Small intestine (tissue), 7 donors: ENCODE measurements around the gene KDM2B. TPM values are rescaled to one million over a fixed set of nuclear protein-coding genes. Genes with fewer than 3 reads are reported as not detected.
"Not testable (repeated sequence)": the region's sequence is repeated elsewhere in the genome, so short reads cannot be mapped to it uniquely, and the experiment has no call there.

Experiments used
- DNase-seq, 2 donors: peaks; one replicate each; pipeline versions ENCODE4 v3.0.0 to v3.0.0-alpha.2; 2013
- FAIRE-seq: peaks from 2 replicates; lab custom pipeline; 2012; peaks lifted over from hg19 to GRCh38; lab: Jason Lieb, UNC
- H3K27ac ChIP-seq, 3 donors: one replicate each; pipeline ENCODE4 v1.5.1; 2013; ENCODE audit warnings: low read length in 2 of 3, mild to moderate bottlenecking in 2 of 3, control low read depth in 1 of 3, inconsistent platforms in 1 of 3, low read depth in 1 of 3, moderate library complexity in 1 of 3
- H3K27me3 ChIP-seq, 3 donors: one replicate each; pipeline ENCODE4 v1.6.1; 2013; ENCODE audit warnings: low read length in 3 of 3, inconsistent platforms in 1 of 3; ENCODE audit not compliant: control insufficient read depth in 3 of 3, insufficient read depth in 3 of 3
- H3K36me3 ChIP-seq, 3 donors: one replicate each; pipeline ENCODE4 v1.6.1; 2013; ENCODE audit warnings: low read length in 3 of 3, inconsistent platforms in 1 of 3, low read depth in 1 of 3, mild to moderate bottlenecking in 1 of 3, moderate library complexity in 1 of 3; ENCODE audit not compliant: control insufficient read depth in 3 of 3, insufficient read depth in 2 of 3
- H3K4me1 ChIP-seq, 3 donors: one replicate each; pipeline ENCODE4 v1.6.1; 2013; ENCODE audit warnings: low read length in 2 of 3, inconsistent platforms in 1 of 3, low read depth in 1 of 3, mild to moderate bottlenecking in 1 of 3, moderate library complexity in 1 of 3; ENCODE audit not compliant: control insufficient read depth in 3 of 3, insufficient read depth in 2 of 3
- H3K4me3 ChIP-seq, 3 donors: one replicate each; pipeline ENCODE4 v1.5.1; 2013; ENCODE audit warnings: low read length in 3 of 3, control low read depth in 1 of 3, inconsistent platforms in 1 of 3, low read depth in 1 of 3, mild to moderate bottlenecking in 1 of 3, moderate library complexity in 1 of 3
- H3K9me3 ChIP-seq, 2 donors: one replicate each; pipeline ENCODE4 v1.6.1; 2013; ENCODE audit warnings: low read depth in 1 of 2, low read length in 1 of 2; ENCODE audit not compliant: control insufficient read depth in 2 of 2, insufficient read depth in 1 of 2
- WGBS, 3 donors: extraction: QIAGEN DNeasy Blood & Tissue Kit; methylation state at CpG; one replicate each; pipeline ENCODE4 v1.1.7; 2013; 5-methylcytosine and 5-hydroxymethylcytosine counted together
- polyA plus RNA-seq, 4 donors: library from polyadenylated mRNA; stranded (reverse) in 3 of 4; unstranded in 1 of 4; fragments of 200-250 nt in 3 of 4; fragments of 120-200 nt in 1 of 4; gene quantifications; one replicate each; pipeline versions ENCODE4 v1.2.1 to v1.2.3, GENCODE V29; 2013
- donor health status: healthy with polysubstance abuse.
- donor health status: control.
- donor health status: control.
- donor health status: Bipolar disorder and iron deficiency.
- donor health status: healthy.

KDM2B gene
- polyA plus RNA-seq, 4 donors = 7.6 to 16.0 (median 11.8) TPM

DNA sequence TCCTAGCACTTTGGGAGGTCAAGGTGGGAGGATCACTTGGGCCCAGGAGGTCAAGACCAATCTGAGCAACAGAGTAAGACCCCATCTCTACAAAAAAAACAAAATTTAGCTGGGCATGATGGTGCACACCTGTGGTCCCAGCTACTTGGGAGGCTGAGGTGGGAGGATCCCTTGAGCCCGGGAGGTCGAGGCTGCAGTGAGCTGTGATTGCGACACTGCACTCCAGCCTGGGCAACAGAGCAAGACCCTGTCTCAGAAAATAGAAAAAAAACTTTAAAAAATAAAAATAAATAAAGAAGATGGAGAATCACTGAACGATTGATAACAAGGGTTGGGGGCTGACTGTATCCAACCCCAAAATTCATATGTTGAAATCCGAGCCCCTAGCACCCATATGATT is 96.3 kb downstream of the KDM2B start:
- FAIRE-seq, H3K27ac ChIP-seq, H3K27me3 ChIP-seq, DNase-seq, H3K4me3 ChIP-seq, H3K9me3 ChIP-seq, H3K4me1 ChIP-seq: not testable (repeated sequence)
- H3K36me3 ChIP-seq = peaks cover 0 to 40% (median 0%) of the 10 kb centered on the region in 3 donors
- 93 to 96% (median 96%) methylated on average over 5 of the region's 5 CpGs for WGBS, 3 donors

DNA sequence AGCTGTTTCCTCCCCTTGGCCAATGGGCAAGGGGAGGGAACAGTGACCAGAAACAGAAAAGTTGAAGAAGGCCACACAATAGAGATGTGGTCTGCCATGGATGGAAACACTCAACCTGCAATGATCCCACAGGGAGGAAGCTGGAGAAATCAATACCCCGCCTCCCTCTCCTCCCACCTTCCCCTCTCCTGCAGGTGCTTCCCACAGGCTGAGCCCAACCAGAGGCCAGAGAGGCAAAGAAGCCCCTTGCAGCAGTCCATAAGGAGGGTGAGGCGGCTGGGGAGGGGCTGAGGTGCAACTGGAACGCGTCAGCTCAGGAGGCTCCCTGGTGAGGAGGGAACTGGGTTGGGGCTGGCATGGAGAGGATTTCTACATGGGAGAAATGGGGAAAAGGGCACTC is 96.9 kb downstream of the KDM2B start:
- no peak for FAIRE-seq
- WGBS, 3 donors = 92 to 94% (median 93%) methylated on average over 4 of the region's 4 CpGs
- H3K36me3 ChIP-seq = peaks cover 0 to 34% (median 0%) of the 10 kb centered on the region in 3 donors

GRCh38 chr12:121476477-121476876 is 104.3 kb downstream of the KDM2B start:
- DNase-seq = no peak
- no peaks in the 10 kb centered on the region for H3K4me1 ChIP-seq
- FAIRE-seq = no peak
- no peak overlapping the region for H3K27ac ChIP-seq
- no peaks in the 10 kb centered on the region for H3K27me3 ChIP-seq
- H3K36me3 ChIP-seq = peaks cover 0 to 10% (median 0%) of the 10 kb centered on the region in 3 donors
- H3K9me3 ChIP-seq = peaks cover 0 to 2% of the 10 kb centered on the region in 2 donors
- WGBS, 3 donors = 88 to 95% (median 93%) methylated on average over 3 of the region's 3 CpGs
- no peak overlapping the region for H3K4me3 ChIP-seq

More for the DNA sequence above, 96.9 kb downstream of the KDM2B start:
- H3K27ac ChIP-seq = no peak overlapping the region
- H3K9me3 ChIP-seq = peaks cover 0 to 2% of the 10 kb centered on the region in 2 donors
- H3K4me1 ChIP-seq = no peaks in the 10 kb centered on the region
- no peak overlapping the region for H3K4me3 ChIP-seq
- no peak for DNase-seq
- no peaks in the 10 kb centered on the region for H3K27me3 ChIP-seq

- Histone ChIP-seq H3K4me1 (no peaks in the 10 kb centered on the region), H3K27me3 (no peaks in the 10 kb centered on the region), H3K4me3 (no peak overlapping the region), H3K27ac (no peak overlapping the region), H3K9me3 (peaks cover 0 to under 1% of the 10 kb centered on the region in 2 donors), H3K36me3 (peaks cover 0 to 7% (median 0%) of the 10 kb centered on the region in 3 donors)
- FAIRE-seq (no peak), DNase-seq (no peak)
- 97 to 98% (median 97%) methylated on average over 2 of the region's 2 CpGs for WGBS, 3 donors
Measured at GRCh38 chr12:121475279-121475678, 105.5 kb downstream of the KDM2B start.

GRCh38 chr12:121472150-121472905 is 108.5 kb downstream of the KDM2B start:
- H3K36me3 ChIP-seq = peaks cover 0 to 3% (median 0%) of the 10 kb centered on the region in 3 donors
- DNase-seq = no peak
- 78 to 89% (median 81%) methylated on average over 7 of the region's 7 CpGs for WGBS, 3 donors
- no peak for FAIRE-seq
- H3K9me3 ChIP-seq = no peaks in the 10 kb centered on the region
- H3K4me3 ChIP-seq = no peak overlapping the region
- no peaks in the 10 kb centered on the region for H3K27me3 ChIP-seq
- no peaks in the 10 kb centered on the region for H3K4me1 ChIP-seq
- H3K27ac ChIP-seq = no peak overlapping the region

DNA sequence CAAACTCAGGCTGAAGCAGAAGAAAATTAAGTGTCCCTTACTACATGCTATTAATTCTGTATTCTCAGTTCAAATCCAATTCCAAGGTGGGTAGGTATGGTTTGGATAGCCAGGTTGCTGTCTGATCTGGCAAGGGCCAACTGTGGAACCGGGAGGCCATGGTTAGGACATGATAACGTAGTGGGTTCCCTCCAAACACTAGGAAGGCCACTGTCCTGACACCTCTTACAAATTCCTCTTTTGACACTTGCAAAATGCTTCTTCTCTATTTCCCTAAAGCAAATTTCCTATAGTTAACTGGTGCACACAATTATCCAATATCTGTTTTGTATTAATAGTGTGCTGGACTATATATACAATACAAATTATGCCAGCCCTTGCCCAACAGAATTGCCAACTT is 110.1 kb downstream of the KDM2B start:
- WGBS, 3 donors = 86 to 100% (median 97%) methylated on average over 2 of the region's 2 CpGs
- H3K4me3 ChIP-seq = no peak overlapping the region
- H3K36me3 ChIP-seq = peaks cover 0 to 3% (median 0%) of the 10 kb centered on the region in 3 donors
- no peaks in the 10 kb centered on the region for H3K9me3 ChIP-seq
- peaks cover 0 to 5% (median 0%) of the 10 kb centered on the region in 3 donors for H3K4me1 ChIP-seq
- H3K27me3 ChIP-seq = no peaks in the 10 kb centered on the region
- FAIRE-seq (no peak), DNase-seq (no peak)
- no peak overlapping the region for H3K27ac ChIP-seq

DNA sequence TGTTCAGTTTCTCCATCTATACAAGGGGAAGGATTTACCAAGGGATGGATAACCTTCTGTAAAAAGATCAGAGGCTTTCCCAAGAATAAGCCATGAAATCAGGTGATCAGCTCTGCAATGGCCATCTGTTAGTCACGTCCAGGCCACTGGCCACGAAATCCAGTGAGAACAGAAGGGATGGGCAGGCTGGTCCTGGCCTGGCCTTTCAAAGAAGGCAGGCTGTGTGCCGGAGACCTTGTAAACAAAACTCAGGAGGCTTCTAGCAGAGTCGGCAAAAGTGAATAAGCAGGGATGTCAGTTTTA is 112.4 kb downstream of the KDM2B start:
- Histone ChIP-seq H3K36me3 (peaks cover 0 to 15% (median 3%) of the 10 kb centered on the region in 3 donors), H3K9me3 (no peaks in the 10 kb centered on the region), H3K27ac (no peak overlapping the region), H3K4me1 (peaks cover 0 to 8% (median 0%) of the 10 kb centered on the region in 3 donors), H3K4me3 (no peak overlapping the region), H3K27me3 (peaks cover 0 to 3% (median 0%) of the 10 kb centered on the region in 3 donors)
- 69 to 77% (median 70%) methylated on average over 4 of the region's 4 CpGs for WGBS, 3 donors
- no peak for FAIRE-seq
- no peak for DNase-seq

DNA sequence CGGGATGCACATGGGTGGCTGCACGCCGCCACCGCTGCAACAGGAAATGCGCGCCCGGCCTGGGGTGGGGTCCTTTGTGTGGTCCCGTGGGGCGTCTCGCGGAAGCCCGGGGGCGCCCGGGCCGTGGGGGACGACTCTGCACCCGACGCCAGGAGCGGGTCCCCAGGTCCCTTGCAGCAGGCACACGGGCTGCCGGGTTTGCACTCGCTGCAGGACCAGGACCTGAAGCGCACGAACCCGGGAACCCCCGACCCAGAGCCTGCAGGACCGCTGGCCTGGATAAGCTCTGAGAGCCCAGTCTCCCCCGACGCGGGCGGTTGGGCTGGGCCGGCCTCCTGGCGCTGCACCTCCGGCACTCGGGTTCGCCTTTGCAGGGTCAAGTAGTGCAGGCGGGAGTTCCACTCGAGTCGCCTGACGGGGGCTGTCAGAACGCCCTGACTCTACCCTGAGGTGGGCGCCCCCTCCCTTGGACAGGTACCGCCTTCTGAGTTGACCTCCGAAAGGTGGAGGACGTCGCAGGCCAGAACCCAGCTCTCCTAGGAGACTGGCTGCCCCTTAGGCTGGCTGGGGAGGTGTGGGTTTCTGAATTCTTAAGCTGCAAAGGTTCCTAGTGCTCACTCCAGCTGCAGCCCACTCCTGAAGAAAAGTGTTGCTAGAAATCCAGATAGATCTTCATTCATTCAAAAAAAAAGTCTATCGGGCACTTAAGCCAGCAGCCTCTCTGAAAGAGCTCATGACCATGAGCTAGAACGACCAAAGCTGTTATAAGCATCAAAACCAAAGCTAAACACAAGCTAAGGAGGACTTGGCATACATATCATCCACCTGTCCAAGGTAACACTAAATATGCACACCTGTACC is 113.0 kb downstream of the KDM2B start:
- Histone ChIP-seq H3K27ac (peak overlapping the region in 1 of 3 donors; percentile 22), H3K9me3 (no peaks in the 10 kb centered on the region), H3K36me3 (peaks cover 0 to 15% (median 3%) of the 10 kb centered on the region in 3 donors), H3K27me3 (peaks cover 0 to 3% (median 0%) of the 10 kb centered on the region in 3 donors), H3K4me1 (peaks cover 0 to 8% (median 0%) of the 10 kb centered on the region in 3 donors), H3K4me3 (peak overlapping the region; percentile 46 to 88 (median 53))
- DNase-seq (peak in 1 of 2 donors; percentile 20), FAIRE-seq (no peak)
- 7 to 12% (median 8%) methylated on average over 32 to 48 of the region's 48 CpGs for WGBS, 3 donors
